ACC112 (cell line): ENCODE measurements around the gene KLHDC8A.

Experiments
- H2AFZ ChIP-seq: fragments of 200-600 bp; sonication (generic); one replicate; pipeline ENCODE4 v1.6.0; 2017; ENCODE audit warnings: antibody characterized with exemption, low read length; ENCODE audit not compliant: unreplicated experiment
- H3K27ac ChIP-seq: fragments of 200-600 bp; sonication (generic); 2 replicates; pipeline ENCODE4 v1.5.1; 2014; ENCODE audit warnings: low read depth, mild to moderate bottlenecking, antibody characterized with exemption, low read length, moderate library complexity
- H3K27me3 ChIP-seq: fragments of 200-600 bp; sonication (generic); 2 replicates; pipeline ENCODE4 v1.6.1; 2014; ENCODE audit warnings: mild to moderate bottlenecking, antibody characterized with exemption, low read length, moderate library complexity, mixed read lengths; ENCODE audit not compliant: insufficient read depth
- H3K36me3 ChIP-seq: fragments of 200-600 bp; sonication (generic); 2 replicates; pipeline ENCODE4 v1.6.1; 2016; ENCODE audit warnings: mild to moderate bottlenecking, antibody characterized with exemption, low read length, moderate library complexity, mixed read lengths; ENCODE audit not compliant: insufficient read depth
- H3K4me1 ChIP-seq: fragments of 200-600 bp; sonication (generic); one replicate; pipeline ENCODE4 v1.6.1; 2016; ENCODE audit warnings: low read length, mixed read lengths; ENCODE audit not compliant: insufficient read depth, unreplicated experiment, control insufficient read depth
- H3K4me3 ChIP-seq: fragments of 200-600 bp; sonication (generic); 2 replicates; pipeline ENCODE4 v1.5.1; 2014; ENCODE audit warnings: mild to moderate bottlenecking, low read depth, low read length
- H3K79me2 ChIP-seq: fragments of 200-600 bp; sonication (generic); one replicate; pipeline ENCODE4 v1.6.0; 2016; ENCODE audit warnings: low read length; ENCODE audit not compliant: control insufficient read depth, unreplicated experiment, insufficient read depth

KLHDC8A gene

GRCh38 chr1:205330150-205330549 is 26.6 kb downstream of the KLHDC8A start:
- Histone ChIP-seq H3K36me3 (no peaks in the 10 kb centered on the region), H3K27ac (no peak overlapping the region), H3K4me3 (no peak overlapping the region), H3K4me1 (peaks cover 2% of the 10 kb centered on the region), H3K27me3 (peaks cover 40% of the 10 kb centered on the region), H3K79me2 (no peaks in the 10 kb centered on the region), H2AFZ (no peak overlapping the region)

- Histone ChIP-seq H3K27me3 (peaks cover 37% of the 10 kb centered on the region), H3K79me2 (no peaks in the 10 kb centered on the region), H3K4me3 (no peak overlapping the region), H3K36me3 (no peaks in the 10 kb centered on the region), H3K27ac (no peak overlapping the region), H2AFZ (no peak overlapping the region), H3K4me1 (peaks cover 6% of the 10 kb centered on the region)
Observed at GRCh38 chr1:205329719-205330118, 27.0 kb downstream of the KLHDC8A start.

- H3K27me3 ChIP-seq: peaks cover 32% of the 10 kb centered on the region
- H3K4me1 ChIP-seq: peaks cover 7% of the 10 kb centered on the region
- no peak overlapping the region for H2AFZ ChIP-seq
- no peaks in the 10 kb centered on the region for H3K36me3 ChIP-seq
- no peaks in the 10 kb centered on the region for H3K79me2 ChIP-seq
- no peak overlapping the region for H3K4me3 ChIP-seq
- no peak overlapping the region for H3K27ac ChIP-seq
Observed at GRCh38 chr1:205328476-205328875, 28.2 kb downstream of the KLHDC8A start.

- Histone ChIP-seq H2AFZ (no peak overlapping the region), H3K27me3 (peaks cover 32% of the 10 kb centered on the region)
Observed at GRCh38 chr1:205326812-205327466, 29.8 kb downstream of the KLHDC8A start.

GRCh38 chr1:205325334-205325884 is 31.3 kb downstream of the KLHDC8A start:
- H3K27me3 ChIP-seq: peaks cover 28% of the 10 kb centered on the region
- no peak overlapping the region for H2AFZ ChIP-seq
- no peak overlapping the region for H3K27ac ChIP-seq
- peaks cover 12% of the 10 kb centered on the region for H3K79me2 ChIP-seq
- no peak overlapping the region for H3K4me3 ChIP-seq
- H3K36me3 ChIP-seq: no peaks in the 10 kb centered on the region
- peaks cover 7% of the 10 kb centered on the region for H3K4me1 ChIP-seq

More at GRCh38 chr1:205326812-205327466, 29.8 kb downstream of the KLHDC8A start:
- no peak overlapping the region for H3K27ac ChIP-seq
- H3K4me3 ChIP-seq: no peak overlapping the region
- peaks cover 7% of the 10 kb centered on the region for H3K4me1 ChIP-seq
- H3K36me3 ChIP-seq: no peaks in the 10 kb centered on the region
- H3K79me2 ChIP-seq: no peaks in the 10 kb centered on the region

- Histone ChIP-seq H3K79me2 (peaks cover 16% of the 10 kb centered on the region), H3K27ac (no peak overlapping the region), H3K4me1 (peaks cover 7% of the 10 kb centered on the region), H3K36me3 (no peaks in the 10 kb centered on the region), H2AFZ (no peak overlapping the region), H3K27me3 (peaks cover 22% of the 10 kb centered on the region), H3K4me3 (no peak overlapping the region)
Observed at GRCh38 chr1:205324781-205325180, 31.9 kb downstream of the KLHDC8A start.

- Histone ChIP-seq H3K4me3 (no peak overlapping the region), H3K36me3 (no peaks in the 10 kb centered on the region), H2AFZ (no peak overlapping the region), H3K4me1 (peaks cover 13% of the 10 kb centered on the region), H3K27me3 (peaks cover 15% of the 10 kb centered on the region), H3K79me2 (peaks cover 26% of the 10 kb centered on the region), H3K27ac (no peak overlapping the region)
Observed at GRCh38 chr1:205323794-205324193, 32.9 kb downstream of the KLHDC8A start.

- H3K36me3 ChIP-seq: no peaks in the 10 kb centered on the region
- H3K27me3 ChIP-seq: peaks cover 9% of the 10 kb centered on the region
- peak overlapping the region; percentile 96; the same call in 1 of the 2 replicates for H3K4me3 ChIP-seq
- no peak overlapping the region for H2AFZ ChIP-seq
- H3K79me2 ChIP-seq: peaks cover 44% of the 10 kb centered on the region
- no peak overlapping the region for H3K27ac ChIP-seq
- H3K4me1 ChIP-seq: peaks cover 32% of the 10 kb centered on the region
Observed at GRCh38 chr1:205321959-205322283, 34.8 kb downstream of the KLHDC8A start.

GRCh38 chr1:205321162-205321958 is 35.4 kb downstream of the KLHDC8A start, which contains the start of gene NUAK2:
NUAK2 (minus strand) TSS chr1:205321745; CDS start chr1:205321628, 117 bp downstream.
- Histone ChIP-seq H3K27ac (peak within 1 kb of the TSS; percentile 8; the same call in 1 of the 2 replicates), H3K4me3 (peak within 1 kb of the TSS; percentile 96), H3K4me1 (peaks cover 37% of the 10 kb centered on the region), H3K27me3 (peaks cover 4% of the 10 kb centered on the region; the same call in 1 of the 2 replicates), H2AFZ (peak within 1 kb of the TSS; percentile 73), H3K36me3 (no peaks in the 10 kb centered on the region), H3K79me2 (peaks cover 50% of the 10 kb centered on the region)

GRCh38 chr1:205319081-205320018 is 37.4 kb downstream of the KLHDC8A start:
- Histone ChIP-seq H3K27ac (peak overlapping the region; percentile 69), H3K4me1 (peaks cover 42% of the 10 kb centered on the region), H3K27me3 (no peaks in the 10 kb centered on the region), H3K79me2 (peaks cover 68% of the 10 kb centered on the region), H2AFZ (no peak overlapping the region), H3K36me3 (no peaks in the 10 kb centered on the region), H3K4me3 (peak overlapping the region; percentile 96)
